AG10803 (cell line): ENCODE measurements around the gene HELQ.
A peak's percentile ranks its signal among the peaks of the same experiment; 100 is the strongest.
"Not testable (repeated sequence)": the region's sequence is repeated elsewhere in the genome, so short reads cannot be mapped to it uniquely, and the experiment has no call there.

Experiments
- DNase-seq: peaks from one replicate; pipeline ENCODE4 v3.0.0; 2010; ENCODE audit warnings: low read depth
- H3K4me3 ChIP-seq: 2 replicates; pipeline ENCODE4 v1.5.1; 2011; ENCODE audit warnings: mild to moderate bottlenecking, low read length, control low read depth
- TF ChIP-seq, protein P1 (sequence below): conservative IDR thresholded peaks from 2 replicates; pipeline ENCODE4 v1.5.1; 2011; ENCODE audit warnings: mild to moderate bottlenecking, low read length, control low read depth, inconsistent platforms

Gene HELQ, protein sequence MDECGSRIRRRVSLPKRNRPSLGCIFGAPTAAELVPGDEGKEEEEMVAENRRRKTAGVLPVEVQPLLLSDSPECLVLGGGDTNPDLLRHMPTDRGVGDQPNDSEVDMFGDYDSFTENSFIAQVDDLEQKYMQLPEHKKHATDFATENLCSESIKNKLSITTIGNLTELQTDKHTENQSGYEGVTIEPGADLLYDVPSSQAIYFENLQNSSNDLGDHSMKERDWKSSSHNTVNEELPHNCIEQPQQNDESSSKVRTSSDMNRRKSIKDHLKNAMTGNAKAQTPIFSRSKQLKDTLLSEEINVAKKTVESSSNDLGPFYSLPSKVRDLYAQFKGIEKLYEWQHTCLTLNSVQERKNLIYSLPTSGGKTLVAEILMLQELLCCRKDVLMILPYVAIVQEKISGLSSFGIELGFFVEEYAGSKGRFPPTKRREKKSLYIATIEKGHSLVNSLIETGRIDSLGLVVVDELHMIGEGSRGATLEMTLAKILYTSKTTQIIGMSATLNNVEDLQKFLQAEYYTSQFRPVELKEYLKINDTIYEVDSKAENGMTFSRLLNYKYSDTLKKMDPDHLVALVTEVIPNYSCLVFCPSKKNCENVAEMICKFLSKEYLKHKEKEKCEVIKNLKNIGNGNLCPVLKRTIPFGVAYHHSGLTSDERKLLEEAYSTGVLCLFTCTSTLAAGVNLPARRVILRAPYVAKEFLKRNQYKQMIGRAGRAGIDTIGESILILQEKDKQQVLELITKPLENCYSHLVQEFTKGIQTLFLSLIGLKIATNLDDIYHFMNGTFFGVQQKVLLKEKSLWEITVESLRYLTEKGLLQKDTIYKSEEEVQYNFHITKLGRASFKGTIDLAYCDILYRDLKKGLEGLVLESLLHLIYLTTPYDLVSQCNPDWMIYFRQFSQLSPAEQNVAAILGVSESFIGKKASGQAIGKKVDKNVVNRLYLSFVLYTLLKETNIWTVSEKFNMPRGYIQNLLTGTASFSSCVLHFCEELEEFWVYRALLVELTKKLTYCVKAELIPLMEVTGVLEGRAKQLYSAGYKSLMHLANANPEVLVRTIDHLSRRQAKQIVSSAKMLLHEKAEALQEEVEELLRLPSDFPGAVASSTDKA

DNA sequence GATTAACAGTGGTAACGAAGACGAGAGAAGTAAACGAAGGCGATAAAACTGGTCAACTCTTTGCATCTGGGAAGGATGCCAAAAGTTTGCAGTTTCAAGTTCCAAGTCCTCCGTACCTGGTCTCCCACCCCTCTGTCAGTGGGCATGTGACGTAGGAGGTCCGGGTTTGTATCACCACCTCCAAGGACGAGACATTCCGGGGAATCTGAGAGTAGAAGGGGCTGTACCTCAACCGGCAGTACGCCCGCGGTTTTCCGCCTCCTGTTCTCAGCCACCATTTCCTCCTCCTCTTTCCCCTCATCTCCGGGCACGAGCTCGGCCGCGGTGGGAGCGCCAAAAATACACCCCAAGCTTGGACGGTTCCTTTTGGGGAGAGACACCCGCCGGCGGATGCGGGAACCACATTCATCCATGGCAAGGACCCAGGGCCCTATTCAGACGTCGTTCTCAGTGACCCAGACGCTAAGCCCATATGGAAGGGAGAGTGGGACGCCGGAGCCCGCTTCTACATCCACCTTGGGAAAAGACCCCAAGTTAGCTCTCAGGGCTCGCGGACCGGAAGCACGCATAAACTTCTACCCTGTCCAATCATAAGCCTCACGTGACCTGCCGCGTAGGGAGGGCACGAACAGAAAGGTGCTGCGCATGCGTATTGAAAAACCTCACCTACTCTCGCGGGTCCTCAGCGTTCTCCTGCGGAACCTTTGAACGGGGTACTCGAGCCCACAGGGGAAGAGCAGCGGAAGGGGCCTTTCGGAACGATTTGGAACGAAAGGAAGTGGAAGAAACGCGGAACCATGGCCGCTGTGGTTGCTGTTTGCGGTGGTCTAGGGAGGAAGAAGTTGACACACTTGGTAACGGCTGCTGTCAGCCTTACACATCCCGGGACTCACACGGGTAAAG is at the start of gene HELQ, which contains the start of gene MRPS18C:
Gene HELQ, minus strand, starts transcription at position 543 of the 903 bp plus-strand sequence. Its CDS starts 130 bp downstream, at position 413.
Gene MRPS18C, plus strand, starts transcription at position 778 of the 903 bp plus-strand sequence. Its CDS starts 20 bp downstream, at position 798.
- TF ChIP-seq, protein P1, sequence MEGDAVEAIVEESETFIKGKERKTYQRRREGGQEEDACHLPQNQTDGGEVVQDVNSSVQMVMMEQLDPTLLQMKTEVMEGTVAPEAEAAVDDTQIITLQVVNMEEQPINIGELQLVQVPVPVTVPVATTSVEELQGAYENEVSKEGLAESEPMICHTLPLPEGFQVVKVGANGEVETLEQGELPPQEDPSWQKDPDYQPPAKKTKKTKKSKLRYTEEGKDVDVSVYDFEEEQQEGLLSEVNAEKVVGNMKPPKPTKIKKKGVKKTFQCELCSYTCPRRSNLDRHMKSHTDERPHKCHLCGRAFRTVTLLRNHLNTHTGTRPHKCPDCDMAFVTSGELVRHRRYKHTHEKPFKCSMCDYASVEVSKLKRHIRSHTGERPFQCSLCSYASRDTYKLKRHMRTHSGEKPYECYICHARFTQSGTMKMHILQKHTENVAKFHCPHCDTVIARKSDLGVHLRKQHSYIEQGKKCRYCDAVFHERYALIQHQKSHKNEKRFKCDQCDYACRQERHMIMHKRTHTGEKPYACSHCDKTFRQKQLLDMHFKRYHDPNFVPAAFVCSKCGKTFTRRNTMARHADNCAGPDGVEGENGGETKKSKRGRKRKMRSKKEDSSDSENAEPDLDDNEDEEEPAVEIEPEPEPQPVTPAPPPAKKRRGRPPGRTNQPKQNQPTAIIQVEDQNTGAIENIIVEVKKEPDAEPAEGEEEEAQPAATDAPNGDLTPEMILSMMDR, result peak; percentile 44
- H3K4me3 ChIP-seq, result peak within 1 kb of the TSS; percentile 94
- DNase-seq, result peak; percentile 98

DNA sequence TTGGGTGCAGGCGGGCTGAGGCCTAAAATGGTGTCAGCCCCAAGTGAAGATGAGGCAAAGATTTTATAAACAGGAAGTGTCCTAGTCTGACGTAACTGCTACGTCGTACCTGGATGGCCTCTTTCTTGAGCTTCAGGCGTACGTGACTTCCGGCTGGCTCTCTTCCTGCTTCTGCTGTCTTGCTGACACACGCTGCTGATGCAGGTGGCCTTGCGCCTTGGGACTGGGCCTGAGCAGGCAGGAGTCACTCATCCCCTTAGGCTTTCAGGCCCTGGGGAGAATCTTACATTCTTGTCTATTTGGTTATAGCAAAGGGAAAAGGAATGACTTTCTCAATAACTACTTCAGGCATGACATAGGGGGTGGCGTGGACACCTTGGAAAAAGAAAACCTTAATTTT is 49.4 kb upstream of the HELQ start:
- TF ChIP-seq, protein P1, result no peak
- DNase-seq, result no peak
- no peak overlapping the region for H3K4me3 ChIP-seq

DNA sequence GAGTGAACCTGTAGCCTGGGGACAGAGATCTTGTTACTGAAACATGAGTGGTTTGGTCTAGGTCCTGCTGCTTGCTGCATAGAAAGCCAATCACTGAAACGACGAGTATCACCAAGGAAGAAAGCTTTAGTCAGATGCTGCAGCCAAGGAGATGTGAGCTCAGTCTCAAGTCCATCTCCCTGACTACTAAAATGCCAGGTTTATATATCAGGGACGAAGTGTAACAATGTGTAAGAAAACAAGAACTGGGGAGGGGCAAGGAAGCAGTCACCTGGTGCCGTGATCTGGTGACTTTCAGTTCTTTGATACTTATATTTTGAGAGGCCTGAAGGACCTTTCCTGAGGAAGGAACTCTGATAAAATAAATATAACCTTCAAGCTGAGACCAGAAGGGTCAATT is 48.9 kb upstream of the HELQ start:
- DNase-seq, result no peak
- TF ChIP-seq, protein P1, result no peak
- H3K4me3 ChIP-seq, result no peak overlapping the region

DNA sequence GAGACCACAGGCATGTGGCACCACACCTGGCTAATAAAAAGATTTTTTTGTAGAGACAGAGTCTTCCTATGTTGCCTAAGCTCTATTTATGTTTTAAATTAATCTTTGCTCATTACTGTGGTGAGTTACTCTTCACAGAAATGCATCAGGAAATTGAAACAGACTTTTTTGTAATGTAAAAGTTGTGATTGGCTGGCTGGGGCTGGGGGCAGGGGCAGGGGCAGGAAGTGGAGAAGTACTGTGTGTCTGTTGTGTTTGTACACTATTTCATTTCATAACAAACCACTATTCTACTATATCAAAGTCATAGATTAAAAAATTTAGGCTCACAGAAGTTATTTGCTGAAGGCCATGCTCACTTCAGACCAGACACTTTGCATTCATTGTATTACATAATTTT is 48.4 kb upstream of the HELQ start:
- no peak overlapping the region for H3K4me3 ChIP-seq
- TF ChIP-seq, protein P1, result no peak
- no peak for DNase-seq

DNA sequence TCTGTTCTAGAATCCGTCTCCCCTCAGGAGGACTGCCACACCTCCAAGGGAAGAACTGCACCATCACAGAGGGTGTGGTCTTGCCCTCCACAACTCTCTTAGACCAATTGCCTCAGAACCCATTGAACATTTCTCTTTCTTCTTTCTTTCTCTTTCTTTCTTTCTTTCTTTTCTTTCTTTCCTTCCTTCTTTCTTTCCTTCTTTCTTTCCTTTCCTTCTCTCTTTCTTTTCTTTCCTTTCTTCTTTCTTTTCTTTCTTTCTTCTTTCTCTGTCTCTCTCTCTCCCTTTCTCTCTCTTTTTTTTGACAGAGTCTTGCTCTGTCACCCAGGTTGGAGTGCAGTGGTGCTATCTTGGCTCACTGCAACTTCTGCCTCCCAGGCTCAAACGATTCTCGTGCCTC is 46.0 kb upstream of the HELQ start:
- DNase-seq, H3K4me3 ChIP-seq: not testable (repeated sequence)

DNA sequence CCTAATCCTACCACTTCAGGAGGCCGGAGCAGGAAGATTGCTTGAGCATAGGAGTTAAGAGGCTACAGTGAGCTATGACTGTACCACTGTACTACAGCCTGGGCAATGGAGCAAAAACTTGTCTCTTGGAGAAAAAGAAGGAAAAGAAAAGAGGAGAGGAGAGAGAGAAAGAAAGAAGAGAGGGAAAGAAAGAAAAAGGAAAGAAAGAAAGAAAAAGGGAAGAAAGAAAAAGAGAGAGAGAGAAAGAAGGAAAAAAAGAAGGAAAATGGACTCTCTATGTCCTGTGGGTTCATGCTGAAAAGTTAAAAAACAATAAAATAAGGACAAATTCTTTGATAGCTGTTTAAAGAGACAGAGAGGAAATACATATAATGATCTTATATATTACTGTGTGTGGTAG is 42.6 kb upstream of the HELQ start:
- no peak for DNase-seq
- TF ChIP-seq, protein P1, result no peak

DNA sequence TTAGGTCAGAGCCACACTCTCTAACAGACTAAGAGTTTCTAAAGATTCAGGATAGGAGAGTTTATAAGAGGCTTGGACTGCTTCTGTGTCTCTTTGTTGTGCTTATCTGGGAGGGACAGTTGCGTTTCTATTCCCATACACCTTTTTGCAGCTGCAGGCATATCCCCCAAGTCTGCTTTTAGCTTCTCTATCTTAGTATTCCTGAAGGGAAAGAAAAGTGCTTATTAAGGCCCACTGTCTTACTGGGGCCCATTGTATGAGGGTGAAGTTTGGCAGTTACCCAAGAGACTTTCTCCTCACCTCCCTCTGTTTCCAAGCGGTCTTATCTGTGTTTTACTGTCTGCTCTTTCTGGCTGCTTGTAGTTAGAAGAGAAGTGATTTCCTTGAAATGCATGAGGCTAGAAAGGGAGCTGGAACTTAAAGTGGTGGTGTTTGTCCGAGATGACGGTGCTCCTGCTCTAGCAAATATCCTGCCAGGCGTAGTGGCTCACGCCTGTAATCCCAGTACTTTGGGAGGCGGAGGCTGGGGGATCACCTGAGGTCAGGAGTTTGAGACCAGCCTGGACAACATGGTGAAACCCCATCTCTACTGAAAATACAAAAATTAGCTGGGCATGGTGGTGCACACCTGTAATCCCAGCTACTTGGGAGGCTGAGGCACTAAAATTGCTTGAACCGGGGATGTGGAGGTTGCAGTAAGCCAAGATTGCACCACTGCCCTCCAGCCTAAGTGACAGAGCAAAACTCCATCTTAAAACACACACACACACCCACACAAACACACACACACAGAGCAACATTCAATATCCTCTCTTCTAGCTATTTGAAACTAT is 40.7 kb upstream of the HELQ start:
- not testable (repeated sequence) for H3K4me3 ChIP-seq

More for the DNA sequence above, 42.6 kb upstream of the HELQ start:
- no peak overlapping the region for H3K4me3 ChIP-seq

More for the DNA sequence above, 40.7 kb upstream of the HELQ start:
- DNase-seq, result not testable (repeated sequence)
